ENCODE data around the gene CCDC184. TPM values are rescaled to one million over a fixed set of nuclear protein-coding genes. Genes with fewer than 3 reads are reported as not detected.
"Not testable (repeated sequence)": the region's sequence is repeated elsewhere in the genome, so short reads cannot be mapped to it uniquely, and the experiment has no call there.

Gene CCDC184
- total RNA-seq, 3 donors from 2014 or later = 0.20 to 2.4 (median 0.41) TPM

- intact Hi-C loops (cut with DNase I, micrococcal nuclease) = no loop called here
- H3K4me3 ChIP-seq = no peak overlapping the region
- no peak for ATAC-seq
- H3K9me3 ChIP-seq = peaks cover 6% of the 10 kb centered on the region
- TF ChIP-seq, protein P1, sequence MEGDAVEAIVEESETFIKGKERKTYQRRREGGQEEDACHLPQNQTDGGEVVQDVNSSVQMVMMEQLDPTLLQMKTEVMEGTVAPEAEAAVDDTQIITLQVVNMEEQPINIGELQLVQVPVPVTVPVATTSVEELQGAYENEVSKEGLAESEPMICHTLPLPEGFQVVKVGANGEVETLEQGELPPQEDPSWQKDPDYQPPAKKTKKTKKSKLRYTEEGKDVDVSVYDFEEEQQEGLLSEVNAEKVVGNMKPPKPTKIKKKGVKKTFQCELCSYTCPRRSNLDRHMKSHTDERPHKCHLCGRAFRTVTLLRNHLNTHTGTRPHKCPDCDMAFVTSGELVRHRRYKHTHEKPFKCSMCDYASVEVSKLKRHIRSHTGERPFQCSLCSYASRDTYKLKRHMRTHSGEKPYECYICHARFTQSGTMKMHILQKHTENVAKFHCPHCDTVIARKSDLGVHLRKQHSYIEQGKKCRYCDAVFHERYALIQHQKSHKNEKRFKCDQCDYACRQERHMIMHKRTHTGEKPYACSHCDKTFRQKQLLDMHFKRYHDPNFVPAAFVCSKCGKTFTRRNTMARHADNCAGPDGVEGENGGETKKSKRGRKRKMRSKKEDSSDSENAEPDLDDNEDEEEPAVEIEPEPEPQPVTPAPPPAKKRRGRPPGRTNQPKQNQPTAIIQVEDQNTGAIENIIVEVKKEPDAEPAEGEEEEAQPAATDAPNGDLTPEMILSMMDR (IDR thresholded peaks at IDR 0.05) = no peak
- H3K36me3 ChIP-seq (ENCODE audit: low read depth) = no peaks in the 10 kb centered on the region
- DNase-seq = no peak
- peaks cover 7% of the 10 kb centered on the region for H3K4me1 ChIP-seq (ENCODE audit: low read depth)
Observed at GRCh38 chr12:48199774-48200221, 16.4 kb downstream of the CCDC184 start.

DNA sequence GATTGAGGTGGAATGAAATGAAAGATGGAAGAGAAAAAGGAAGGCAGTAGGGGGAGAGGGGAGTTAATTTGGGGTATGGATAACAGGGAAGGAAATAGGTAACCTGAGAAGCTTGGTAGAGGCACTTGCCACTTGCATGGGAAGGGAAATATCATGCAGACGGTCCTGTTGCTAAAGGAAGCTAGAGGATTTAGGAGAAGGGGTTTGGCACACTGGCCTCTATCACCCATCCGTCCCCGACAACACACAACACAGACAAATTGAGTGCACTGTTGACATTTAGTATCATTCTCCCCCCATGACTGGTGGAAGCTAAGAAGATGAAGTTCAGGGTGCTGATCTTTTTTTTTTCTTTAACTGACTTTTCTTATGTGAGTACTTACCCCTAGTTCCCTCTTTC lies 17.6 kb downstream of the CCDC184 start:
- Histone ChIP-seq H3K4me3 (no peak overlapping the region), H3K36me3 (ENCODE audit: low read depth) (no peaks in the 10 kb centered on the region), H3K9me3 (peaks cover 18% of the 10 kb centered on the region), H3K4me1 (ENCODE audit: low read depth) (peaks cover 7% of the 10 kb centered on the region)
- TF ChIP-seq, protein P1 (IDR thresholded peaks at IDR 0.05) = no peak
- no peak for ATAC-seq
- intact Hi-C loops (cut with DNase I, micrococcal nuclease) = no loop called here
- DNase-seq = no peak

DNA sequence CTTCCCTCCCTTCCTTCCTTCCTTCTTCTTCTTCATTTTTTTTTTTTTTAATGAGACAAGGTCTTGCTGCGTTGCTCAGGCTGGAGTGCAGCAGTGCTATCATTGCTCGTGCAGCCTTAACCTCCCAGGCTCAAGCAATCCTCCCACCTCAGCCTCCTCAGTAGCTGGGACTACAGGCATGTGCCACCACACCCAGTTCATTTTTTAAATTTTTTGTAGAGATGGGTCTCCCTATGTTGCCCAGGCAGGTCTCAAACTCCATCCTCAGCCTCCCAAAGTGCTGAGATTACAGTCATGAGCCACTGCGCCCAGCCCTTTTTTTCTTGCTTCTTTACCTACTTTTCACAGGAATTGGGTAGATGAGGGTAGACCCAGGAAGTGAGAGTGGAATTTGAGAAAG lies 18.1 kb downstream of the CCDC184 start:
- TF ChIP-seq, protein P1 (IDR thresholded peaks at IDR 0.05) = no peak

GRCh38 chr12:48202766-48203165 lies 19.3 kb downstream of the CCDC184 start:
- ATAC-seq = no peak
- intact Hi-C loops (cut with DNase I, micrococcal nuclease) = no loop called here
- peaks cover 7% of the 10 kb centered on the region for H3K4me1 ChIP-seq (ENCODE audit: low read depth)
- no peaks in the 10 kb centered on the region for H3K36me3 ChIP-seq (ENCODE audit: low read depth)
- H3K9me3 ChIP-seq = peaks cover 35% of the 10 kb centered on the region
- TF ChIP-seq, protein P1 (IDR thresholded peaks at IDR 0.05) = no peak
- no peak for DNase-seq
- no peak overlapping the region for H3K4me3 ChIP-seq

More for the DNA sequence above, 18.1 kb downstream of the CCDC184 start:
- Histone ChIP-seq H3K4me3 (no peak overlapping the region), H3K36me3 (ENCODE audit: low read depth) (no peaks in the 10 kb centered on the region), H3K9me3 (peaks cover 22% of the 10 kb centered on the region), H3K4me1 (ENCODE audit: low read depth) (peaks cover 7% of the 10 kb centered on the region)
- no peak for DNase-seq
- ATAC-seq = no peak
- intact Hi-C loops (cut with DNase I, micrococcal nuclease) = no loop called here

GRCh38 chr12:48203192-48203591 lies 19.7 kb downstream of the CCDC184 start, which contains the start of gene OR10AD1:
TSS of gene OR10AD1 (minus strand) at chr12:48203292. CDS start at chr12:48203292, 0 bp downstream.
- TF ChIP-seq, protein P1 (IDR thresholded peaks at IDR 0.05) = no peak
- Histone ChIP-seq H3K4me3 (no peak within 1 kb of the TSS), H3K36me3 (ENCODE audit: low read depth) (no peaks in the 10 kb centered on the region), H3K9me3 (peaks cover 39% of the 10 kb centered on the region), H3K4me1 (ENCODE audit: low read depth) (peaks cover 7% of the 10 kb centered on the region)
- intact Hi-C loops (cut with DNase I, micrococcal nuclease) = no loop called here
- ATAC-seq = no peak
- no peak for DNase-seq

GRCh38 chr12:48209495-48209894 lies 26.1 kb downstream of the CCDC184 start:
- H3K4me3 ChIP-seq; intact Hi-C loops (cut with DNase I, micrococcal nuclease); H3K4me1 ChIP-seq (ENCODE audit: low read depth); H3K36me3 ChIP-seq (ENCODE audit: low read depth); DNase-seq; ATAC-seq: not testable (repeated sequence)
- H3K9me3 ChIP-seq = peaks cover 40% of the 10 kb centered on the region

Measured in mucosa of descending colon (tissue), 3 donors.